ENCODE measurements around the gene KIR3DL3. TPM values are rescaled to one million over a fixed set of nuclear protein-coding genes. Genes with fewer than 3 reads are reported as not detected.
"Not testable (repeated sequence)": the region's sequence is repeated elsewhere in the genome, so short reads cannot be mapped to it uniquely, and the experiment has no call there.

Gene KIR3DL3
- polyA plus RNA-seq, 1 donor (not counting 4 experiments of a cell fraction or from before 2014, with no cell fraction given), result not detected

- H3K9ac ChIP-seq (ENCODE audit: control insufficient read depth, extremely low read depth, insufficient read depth, low read length); DNase-seq (ENCODE audit: low read depth, low spot score); H2AFZ ChIP-seq (ENCODE audit: control insufficient read depth, low read length); H3K27me3 ChIP-seq (ENCODE audit: control insufficient read depth, extremely low read depth, insufficient read depth, low read length); dilution Hi-C loops (cut with MboI; ENCODE audit: extremely low pct_ligation_motif_present, low sequenced_read_pairs); H3K36me3 ChIP-seq (ENCODE audit: control insufficient read depth in 2 of 2, extremely low read depth in 1 of 2, insufficient read depth in 2 of 2, low read length in 2 of 2); H3K4me3 ChIP-seq (ENCODE audit: control insufficient read depth in 2 of 3, extremely low read depth in 1 of 3, insufficient read depth in 2 of 3, low read depth in 1 of 3, low read length in 3 of 3); FAIRE-seq; H3K9me1 ChIP-seq (ENCODE audit: control insufficient read depth, extremely low read depth, insufficient read depth, low read length); H4K20me1 ChIP-seq (ENCODE audit: control insufficient read depth, extremely low read depth, insufficient read depth, low read length); H3K4me1 ChIP-seq (ENCODE audit: control insufficient read depth, extremely low read depth, insufficient read depth, low read length); H3K79me2 ChIP-seq (ENCODE audit: control insufficient read depth, insufficient read depth, low read length); H3K27ac ChIP-seq (ENCODE audit: control insufficient read depth, insufficient read depth, low read length); H3K9me3 ChIP-seq (ENCODE audit: control insufficient read depth, low read depth, low read length); H3K4me2 ChIP-seq (ENCODE audit: control insufficient read depth, extremely low read depth, insufficient read depth, low read depth, low read length): not testable (repeated sequence)
Observed at GRCh38 chr19:54769646-54770045, 45.4 kb downstream of the KIR3DL3 start, which contains the start of gene KIR2DL1. Gene KIR2DL1 (plus strand): TSS chr19:54769793. CDS start chr19:54769851, 58 bp downstream.

GRCh38 chr19:54770511-54770910 lies 46.3 kb downstream of the KIR3DL3 start:
- H3K9me1 ChIP-seq (ENCODE audit: control insufficient read depth, extremely low read depth, insufficient read depth, low read length); H3K79me2 ChIP-seq (ENCODE audit: control insufficient read depth, insufficient read depth, low read length); dilution Hi-C loops (cut with MboI; ENCODE audit: extremely low pct_ligation_motif_present, low sequenced_read_pairs); H3K4me2 ChIP-seq (ENCODE audit: control insufficient read depth, extremely low read depth, insufficient read depth, low read depth, low read length); H3K9me3 ChIP-seq (ENCODE audit: control insufficient read depth, low read depth, low read length); DNase-seq (ENCODE audit: low read depth, low spot score); H4K20me1 ChIP-seq (ENCODE audit: control insufficient read depth, extremely low read depth, insufficient read depth, low read length); H3K27ac ChIP-seq (ENCODE audit: control insufficient read depth, insufficient read depth, low read length); H2AFZ ChIP-seq (ENCODE audit: control insufficient read depth, low read length); H3K9ac ChIP-seq (ENCODE audit: control insufficient read depth, extremely low read depth, insufficient read depth, low read length); H3K4me1 ChIP-seq (ENCODE audit: control insufficient read depth, extremely low read depth, insufficient read depth, low read length); H3K27me3 ChIP-seq (ENCODE audit: control insufficient read depth, extremely low read depth, insufficient read depth, low read length); H3K36me3 ChIP-seq (ENCODE audit: control insufficient read depth in 2 of 2, extremely low read depth in 1 of 2, insufficient read depth in 2 of 2, low read length in 2 of 2); FAIRE-seq; H3K4me3 ChIP-seq (ENCODE audit: control insufficient read depth in 2 of 3, extremely low read depth in 1 of 3, insufficient read depth in 2 of 3, low read depth in 1 of 3, low read length in 3 of 3): not testable (repeated sequence)

- H3K79me2 ChIP-seq (ENCODE audit: control insufficient read depth, insufficient read depth, low read length); H4K20me1 ChIP-seq (ENCODE audit: control insufficient read depth, extremely low read depth, insufficient read depth, low read length); H3K4me1 ChIP-seq (ENCODE audit: control insufficient read depth, extremely low read depth, insufficient read depth, low read length); H3K4me3 ChIP-seq (ENCODE audit: control insufficient read depth in 2 of 3, extremely low read depth in 1 of 3, insufficient read depth in 2 of 3, low read depth in 1 of 3, low read length in 3 of 3); DNase-seq (ENCODE audit: low read depth, low spot score); FAIRE-seq; H3K9me3 ChIP-seq (ENCODE audit: control insufficient read depth, low read depth, low read length); H3K27me3 ChIP-seq (ENCODE audit: control insufficient read depth, extremely low read depth, insufficient read depth, low read length); H3K4me2 ChIP-seq (ENCODE audit: control insufficient read depth, extremely low read depth, insufficient read depth, low read depth, low read length); H2AFZ ChIP-seq (ENCODE audit: control insufficient read depth, low read length); H3K9me1 ChIP-seq (ENCODE audit: control insufficient read depth, extremely low read depth, insufficient read depth, low read length); H3K36me3 ChIP-seq (ENCODE audit: control insufficient read depth in 2 of 2, extremely low read depth in 1 of 2, insufficient read depth in 2 of 2, low read length in 2 of 2); H3K27ac ChIP-seq (ENCODE audit: control insufficient read depth, insufficient read depth, low read length); H3K9ac ChIP-seq (ENCODE audit: control insufficient read depth, extremely low read depth, insufficient read depth, low read length); dilution Hi-C loops (cut with MboI; ENCODE audit: extremely low pct_ligation_motif_present, low sequenced_read_pairs): not testable (repeated sequence)
Observed at GRCh38 chr19:54771018-54771960, 47.0 kb downstream of the KIR3DL3 start.

GRCh38 chr19:54772666-54773065 lies 48.4 kb downstream of the KIR3DL3 start:
- H4K20me1 ChIP-seq (ENCODE audit: control insufficient read depth, extremely low read depth, insufficient read depth, low read length); H3K4me1 ChIP-seq (ENCODE audit: control insufficient read depth, extremely low read depth, insufficient read depth, low read length); H3K9me1 ChIP-seq (ENCODE audit: control insufficient read depth, extremely low read depth, insufficient read depth, low read length); H3K9me3 ChIP-seq (ENCODE audit: control insufficient read depth, low read depth, low read length); FAIRE-seq; dilution Hi-C loops (cut with MboI; ENCODE audit: extremely low pct_ligation_motif_present, low sequenced_read_pairs); H3K4me3 ChIP-seq (ENCODE audit: control insufficient read depth in 2 of 3, extremely low read depth in 1 of 3, insufficient read depth in 2 of 3, low read depth in 1 of 3, low read length in 3 of 3); H2AFZ ChIP-seq (ENCODE audit: control insufficient read depth, low read length); H3K9ac ChIP-seq (ENCODE audit: control insufficient read depth, extremely low read depth, insufficient read depth, low read length); H3K4me2 ChIP-seq (ENCODE audit: control insufficient read depth, extremely low read depth, insufficient read depth, low read depth, low read length); H3K27ac ChIP-seq (ENCODE audit: control insufficient read depth, insufficient read depth, low read length); H3K36me3 ChIP-seq (ENCODE audit: control insufficient read depth in 2 of 2, extremely low read depth in 1 of 2, insufficient read depth in 2 of 2, low read length in 2 of 2); DNase-seq (ENCODE audit: low read depth, low spot score); H3K27me3 ChIP-seq (ENCODE audit: control insufficient read depth, extremely low read depth, insufficient read depth, low read length); H3K79me2 ChIP-seq (ENCODE audit: control insufficient read depth, insufficient read depth, low read length): not testable (repeated sequence)
